GM23338 (cell line): ENCODE measurements around the gene STAT5B. TPM values are rescaled to one million over a fixed set of nuclear protein-coding genes. Genes with fewer than 3 reads are reported as not detected.

Source experiments
- ATAC-seq: fragments of 200-7000 bp; cut with Tn5 transposase; 3 replicates; pipeline ENCODE4 v1.9.1; 2020
- DNase-seq: peaks from one replicate; pipeline ENCODE4 v3.0.0-alpha.2; 2015; ENCODE audit warnings: low spot score
- H2AFZ ChIP-seq: fragments of 200-600 bp; sonication (generic); 2 replicates; pipeline ENCODE4 v1.8.0; 2016; ENCODE audit warnings: antibody characterized with exemption, mild to moderate bottlenecking, moderate library complexity
- H3F3A ChIP-seq: fragments of 200-600 bp; sonication (generic); replicated peaks from 2 replicates; pipeline ENCODE4 v1.8.0; 2017; ENCODE audit warnings: antibody characterized with exemption, mixed run types, low read depth
- H3K27ac ChIP-seq: fragments of 200-600 bp; sonication (generic); 2 replicates; pipeline ENCODE4 v1.6.1; 2016; ENCODE audit warnings: low read depth
- H3K27me3 ChIP-seq: fragments of 200-600 bp; sonication (generic); 2 replicates; pipeline ENCODE4 v1.8.0; 2016; ENCODE audit warnings: mild to moderate bottlenecking, mixed run types, moderate library complexity; ENCODE audit not compliant: insufficient read depth
- H3K36me3 ChIP-seq: fragments of 200-600 bp; sonication (generic); 2 replicates; pipeline ENCODE4 v1.8.0; 2016; ENCODE audit warnings: mild to moderate bottlenecking; ENCODE audit not compliant: insufficient read depth
- H3K4me1 ChIP-seq: fragments of 200-600 bp; sonication (generic); 2 replicates; pipeline ENCODE4 v1.8.0; 2016; ENCODE audit warnings: mild to moderate bottlenecking, moderate library complexity; ENCODE audit not compliant: insufficient read depth
- H3K4me2 ChIP-seq: fragments of 200-600 bp; sonication (generic); 2 replicates; pipeline ENCODE4 v1.7.1; 2017; ENCODE audit warnings: mixed run types
- H3K4me3 ChIP-seq: fragments of 200-600 bp; sonication (generic); 2 replicates; pipeline ENCODE4 v1.6.1; 2016; ENCODE audit warnings: mixed run types
- H3K79me2 ChIP-seq: fragments of 200-600 bp; sonication (generic); replicated peaks from 2 replicates; pipeline ENCODE4 v1.8.0; 2017; ENCODE audit warnings: mild to moderate bottlenecking; ENCODE audit not compliant: insufficient read depth
- H3K9me2 ChIP-seq: fragments of 200-600 bp; sonication (generic); 2 replicates; pipeline ENCODE4 v1.8.0; 2017; ENCODE audit not compliant: insufficient read depth
- H4K20me1 ChIP-seq: fragments of 200-600 bp; sonication (generic); replicated peaks from 2 replicates; pipeline ENCODE4 v1.8.0; 2017; ENCODE audit warnings: mild to moderate bottlenecking; ENCODE audit not compliant: insufficient read depth
- H3K27ac Mint-ChIP-seq: 2 replicates; pipeline ENCODE4 v1.8.0; 2020; ENCODE audit warnings: inconsistent platforms, mild to moderate bottlenecking, moderate library complexity, mixed read lengths
- H3K27me3 Mint-ChIP-seq: 3 replicates; pipeline ENCODE4 v1.8.0; 2022; ENCODE audit warnings: low read depth, mild to moderate bottlenecking, moderate library complexity, mixed read lengths, inconsistent platforms; ENCODE audit not compliant: insufficient read depth, poor library complexity
- H3K36me3 Mint-ChIP-seq: 3 replicates; pipeline ENCODE4 v1.8.0; 2021; ENCODE audit warnings: low read depth, mild to moderate bottlenecking, inconsistent platforms, moderate library complexity, mixed read lengths
- H3K4me1 Mint-ChIP-seq: 3 replicates; pipeline ENCODE4 v1.8.0; 2020; ENCODE audit warnings: mild to moderate bottlenecking, inconsistent platforms, mixed read lengths
- H3K4me3 Mint-ChIP-seq: 3 replicates; pipeline ENCODE4 v1.8.0; 2021; ENCODE audit warnings: moderate library complexity, mild to moderate bottlenecking, inconsistent platforms, mixed read lengths
- H3K9me3 Mint-ChIP-seq: 3 replicates; pipeline ENCODE4 v1.8.0; 2020; ENCODE audit warnings: moderate library complexity, mild to moderate bottlenecking, inconsistent platforms, mixed read lengths
- CREB1 ChIP-seq: fragments of 250-450 bp; sonication (Bioruptor Pico); IDR thresholded peaks from 2 replicates; pipeline ENCODE4 v1.5.0; 2020; ENCODE audit warnings: low read depth, mild to moderate bottlenecking, moderate library complexity
- CTCF ChIP-seq, 2 experiments: fragments of 200-600 bp in 1 of 2; sonication (generic) in 1 of 2; conservative IDR thresholded peaks; 2 replicates each; pipeline versions ENCODE4 v1.5.1 to v1.6.1; 2016 to 2017; ENCODE audit warnings: antibody characterized with exemption in 2 of 2, low read depth in 2 of 2, mild to moderate bottlenecking in 2 of 2, moderate library complexity in 1 of 2
- ETS1 ChIP-seq: IDR thresholded peaks from 2 replicates; pipeline ENCODE4 v1.6.1; 2016; ENCODE audit warnings: antibody characterized with exemption
- EZH2 ChIP-seq: fragments of 200-600 bp; sonication (generic); IDR thresholded peaks from one replicate; pipeline ENCODE4 v1.8.0; 2017; ENCODE audit warnings: antibody characterized with exemption, mild to moderate bottlenecking, low read depth; ENCODE audit not compliant: unreplicated experiment
- EZH2phosphoT487 ChIP-seq: fragments of 200-600 bp; sonication (generic); IDR thresholded peaks from one replicate; pipeline ENCODE4 v1.8.1; 2018; ENCODE audit warnings: antibody characterized with exemption; ENCODE audit not compliant: unreplicated experiment
- JUNB ChIP-seq: IDR thresholded peaks from one replicate; pipeline ENCODE4 v1.6.1; 2016; ENCODE audit warnings: antibody characterized with exemption; ENCODE audit not compliant: unreplicated experiment
- NANOG ChIP-seq: IDR thresholded peaks from 2 replicates; pipeline ENCODE4 v1.6.1; 2016; ENCODE audit warnings: antibody characterized with exemption, borderline replicate concordance
- POLR2AphosphoS5 ChIP-seq: IDR thresholded peaks from 2 replicates; pipeline ENCODE4 v1.6.1; 2016; ENCODE audit warnings: antibody characterized with exemption, low read depth
- REST ChIP-seq: IDR thresholded peaks from one replicate; pipeline ENCODE4 v1.6.1; 2018; ENCODE audit warnings: antibody characterized with exemption; ENCODE audit not compliant: unreplicated experiment
- STAT1 ChIP-seq: IDR thresholded peaks from one replicate; pipeline ENCODE4 v1.6.1; 2016; ENCODE audit warnings: antibody characterized with exemption; ENCODE audit not compliant: unreplicated experiment
- ZNF114 ChIP-seq: fragments of 250-450 bp; sonication (Bioruptor Pico); IDR thresholded peaks from 2 replicates; pipeline ENCODE4 v1.5.0; 2020; ENCODE audit warnings: mild to moderate bottlenecking, moderate library complexity
- ZNF331 ChIP-seq: fragments of 250-450 bp; sonication (Bioruptor Pico); IDR thresholded peaks from 2 replicates; pipeline ENCODE4 v1.5.0; 2020; ENCODE audit warnings: low read depth, mild to moderate bottlenecking, moderate library complexity
- polyA plus RNA-seq: library from polyadenylated mRNA; unstranded; fragments of >200 nt; fragmentation: Nextera tagmentation; extraction: Ambion mirVana; gene quantifications from 2 replicates; pipeline ENCODE4 v1.2.1, GENCODE V29; 2016
- total RNA-seq: library from RNA; depleted of rRNA; stranded (reverse); fragments of >200 nt; shearing (Covaris generic); gene quantifications from 2 replicates; pipeline ENCODE4 v1.2.3, GENCODE V29; 2014
- TF ChIP-seq, protein P1 (sequence below): fragments of 250-450 bp; sonication (Bioruptor Pico); IDR thresholded peaks from 2 replicates; pipeline ENCODE4 v1.5.0; 2020; ENCODE audit warnings: mild to moderate bottlenecking, moderate library complexity

Gene STAT5B
- total and polyA plus RNA-seq, 2 experiments from 2014 or later, result 13.9 to 60.5 TPM

DNA sequence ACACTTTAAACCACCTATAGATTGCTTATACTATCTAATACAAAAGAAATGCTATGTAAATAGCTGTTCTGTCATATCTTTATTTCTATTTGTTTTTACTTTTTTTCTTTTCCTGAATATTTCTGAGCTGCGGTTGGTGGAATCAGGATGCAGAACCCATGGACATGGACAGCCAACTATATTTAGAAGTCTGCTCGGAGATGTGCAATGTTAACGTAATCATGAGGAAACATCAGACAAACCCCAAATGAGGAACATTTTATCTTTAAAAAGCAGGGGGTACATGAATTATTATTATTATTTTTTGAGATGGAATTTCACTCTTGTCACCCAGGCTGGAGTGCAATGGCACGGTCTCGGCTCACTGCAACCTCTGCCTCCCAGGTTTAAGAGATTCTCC is 50.5 kb downstream of the STAT5B start:
- no peak for ATAC-seq
- Histone ChIP-seq H3K9me2 (no peaks in the 10 kb centered on the region), H3K4me1 (no peaks in the 10 kb centered on the region), H3K4me2 (no peak overlapping the region), H4K20me1 (no peaks in the 10 kb centered on the region), H3K36me3 (no peaks in the 10 kb centered on the region), H3F3A (no peaks in the 10 kb centered on the region), H3K79me2 (0 out of 2 replicates have a peak, but pooled peaks cover 4% of the 10 kb centered on the region), H2AFZ (no peak overlapping the region), H3K27ac (no peak overlapping the region), H3K27me3 (no peaks in the 10 kb centered on the region), H3K4me3 (no peak overlapping the region)
- Mint-ChIP-seq H3K4me1 (no peaks in the 10 kb centered on the region), H3K36me3 (peaks cover 22% of the 10 kb centered on the region), H3K9me3 (no peaks in the 10 kb centered on the region), H3K4me3 (no peak overlapping the region), H3K27ac (no peak overlapping the region), H3K27me3 (peaks cover 2% of the 10 kb centered on the region)
- DNase-seq, result no peak
- TF ChIP-seq POLR2AphosphoS5 (no peak), CTCF (conservative IDR thresholded peaks at IDR 0.05; ENCODE audit: low read depth in 2 of 2) (no peak), EZH2phosphoT487 (no peak), NANOG (no peak), EZH2 (no peak), STAT1 (no peak), ETS1 (no peak), CREB1 (CRISPR knock-in tag) (no peak), ZNF331 (CRISPR knock-in tag) (no peak), REST (no peak), JUNB (no peak), ZNF114 (CRISPR knock-in tag) (no peak)
- TF ChIP-seq, protein P1, sequence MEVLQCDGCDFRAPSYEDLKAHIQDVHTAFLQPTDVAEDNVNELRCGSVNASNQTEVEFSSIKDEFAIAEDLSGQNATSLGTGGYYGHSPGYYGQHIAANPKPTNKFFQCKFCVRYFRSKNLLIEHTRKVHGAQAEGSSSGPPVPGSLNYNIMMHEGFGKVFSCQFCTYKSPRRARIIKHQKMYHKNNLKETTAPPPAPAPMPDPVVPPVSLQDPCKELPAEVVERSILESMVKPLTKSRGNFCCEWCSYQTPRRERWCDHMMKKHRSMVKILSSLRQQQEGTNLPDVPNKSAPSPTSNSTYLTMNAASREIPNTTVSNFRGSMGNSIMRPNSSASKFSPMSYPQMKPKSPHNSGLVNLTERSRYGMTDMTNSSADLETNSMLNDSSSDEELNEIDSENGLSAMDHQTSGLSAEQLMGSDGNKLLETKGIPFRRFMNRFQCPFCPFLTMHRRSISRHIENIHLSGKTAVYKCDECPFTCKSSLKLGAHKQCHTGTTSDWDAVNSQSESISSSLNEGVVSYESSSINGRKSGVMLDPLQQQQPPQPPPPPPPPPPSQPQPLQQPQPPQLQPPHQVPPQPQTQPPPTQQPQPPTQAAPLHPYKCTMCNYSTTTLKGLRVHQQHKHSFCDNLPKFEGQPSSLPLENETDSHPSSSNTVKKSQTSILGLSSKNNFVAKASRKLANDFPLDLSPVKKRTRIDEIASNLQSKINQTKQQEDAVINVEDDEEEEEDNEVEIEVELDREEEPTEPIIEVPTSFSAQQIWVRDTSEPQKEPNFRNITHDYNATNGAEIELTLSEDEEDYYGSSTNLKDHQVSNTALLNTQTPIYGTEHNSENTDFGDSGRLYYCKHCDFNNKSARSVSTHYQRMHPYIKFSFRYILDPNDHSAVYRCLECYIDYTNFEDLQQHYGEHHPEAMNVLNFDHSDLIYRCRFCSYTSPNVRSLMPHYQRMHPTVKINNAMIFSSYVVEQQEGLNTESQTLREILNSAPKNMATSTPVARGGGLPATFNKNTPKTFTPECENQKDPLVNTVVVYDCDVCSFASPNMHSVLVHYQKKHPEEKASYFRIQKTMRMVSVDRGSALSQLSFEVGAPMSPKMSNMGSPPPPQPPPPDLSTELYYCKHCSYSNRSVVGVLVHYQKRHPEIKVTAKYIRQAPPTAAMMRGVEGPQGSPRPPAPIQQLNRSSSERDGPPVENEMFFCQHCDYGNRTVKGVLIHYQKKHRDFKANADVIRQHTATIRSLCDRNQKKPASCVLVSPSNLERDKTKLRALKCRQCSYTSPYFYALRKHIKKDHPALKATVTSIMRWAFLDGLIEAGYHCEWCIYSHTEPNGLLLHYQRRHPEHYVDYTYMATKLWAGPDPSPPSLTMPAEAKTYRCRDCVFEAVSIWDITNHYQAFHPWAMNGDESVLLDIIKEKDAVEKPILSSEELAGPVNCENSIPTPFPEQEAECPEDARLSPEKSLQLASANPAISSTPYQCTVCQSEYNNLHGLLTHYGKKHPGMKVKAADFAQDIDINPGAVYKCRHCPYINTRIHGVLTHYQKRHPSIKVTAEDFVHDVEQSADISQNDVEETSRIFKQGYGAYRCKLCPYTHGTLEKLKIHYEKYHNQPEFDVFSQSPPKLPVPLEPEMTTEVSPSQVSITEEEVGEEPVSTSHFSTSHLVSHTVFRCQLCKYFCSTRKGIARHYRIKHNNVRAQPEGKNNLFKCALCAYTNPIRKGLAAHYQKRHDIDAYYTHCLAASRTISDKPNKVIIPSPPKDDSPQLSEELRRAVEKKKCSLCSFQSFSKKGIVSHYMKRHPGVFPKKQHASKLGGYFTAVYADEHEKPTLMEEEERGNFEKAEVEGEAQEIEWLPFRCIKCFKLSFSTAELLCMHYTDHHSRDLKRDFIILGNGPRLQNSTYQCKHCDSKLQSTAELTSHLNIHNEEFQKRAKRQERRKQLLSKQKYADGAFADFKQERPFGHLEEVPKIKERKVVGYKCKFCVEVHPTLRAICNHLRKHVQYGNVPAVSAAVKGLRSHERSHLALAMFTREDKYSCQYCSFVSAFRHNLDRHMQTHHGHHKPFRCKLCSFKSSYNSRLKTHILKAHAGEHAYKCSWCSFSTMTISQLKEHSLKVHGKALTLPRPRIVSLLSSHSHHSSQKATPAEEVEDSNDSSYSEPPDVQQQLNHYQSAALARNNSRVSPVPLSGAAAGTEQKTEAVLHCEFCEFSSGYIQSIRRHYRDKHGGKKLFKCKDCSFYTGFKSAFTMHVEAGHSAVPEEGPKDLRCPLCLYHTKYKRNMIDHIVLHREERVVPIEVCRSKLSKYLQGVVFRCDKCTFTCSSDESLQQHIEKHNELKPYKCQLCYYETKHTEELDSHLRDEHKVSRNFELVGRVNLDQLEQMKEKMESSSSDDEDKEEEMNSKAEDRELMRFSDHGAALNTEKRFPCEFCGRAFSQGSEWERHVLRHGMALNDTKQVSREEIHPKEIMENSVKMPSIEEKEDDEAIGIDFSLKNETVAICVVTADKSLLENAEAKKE (CRISPR knock-in tag), result no peak
